Epithelial cell of proximal tubule (primary cell): ENCODE measurements around the gene QTRT2. TPM values are rescaled to one million over a fixed set of nuclear protein-coding genes. Genes with fewer than 3 reads are reported as not detected.

Source experiments
- DNase-seq: peaks from one replicate; pipeline ENCODE4 v3.0.0-alpha.2; 2011; ENCODE audit warnings: low read depth
- H3K4me3 ChIP-seq: 2 replicates; pipeline ENCODE4 v1.5.1; 2011; ENCODE audit warnings: low read depth, mild to moderate bottlenecking, low read length
- total RNA-seq: library from RNA; depleted of rRNA; stranded (reverse); fragments of >200 nt; gene quantifications from 2 replicates; pipeline ENCODE4 v1.2.3, GENCODE V29; 2015
- TF ChIP-seq, protein P1 (sequence below): conservative IDR thresholded peaks from 2 replicates; pipeline ENCODE4 v1.5.1; 2012; ENCODE audit warnings: low read depth, mild to moderate bottlenecking, low read length

The QTRT2 gene
- 22.6 and 24.2 TPM in 2 replicates for total RNA-seq

- peak within 1 kb of the TSS; percentile 71 for H3K4me3 ChIP-seq
- TF ChIP-seq, protein P1, sequence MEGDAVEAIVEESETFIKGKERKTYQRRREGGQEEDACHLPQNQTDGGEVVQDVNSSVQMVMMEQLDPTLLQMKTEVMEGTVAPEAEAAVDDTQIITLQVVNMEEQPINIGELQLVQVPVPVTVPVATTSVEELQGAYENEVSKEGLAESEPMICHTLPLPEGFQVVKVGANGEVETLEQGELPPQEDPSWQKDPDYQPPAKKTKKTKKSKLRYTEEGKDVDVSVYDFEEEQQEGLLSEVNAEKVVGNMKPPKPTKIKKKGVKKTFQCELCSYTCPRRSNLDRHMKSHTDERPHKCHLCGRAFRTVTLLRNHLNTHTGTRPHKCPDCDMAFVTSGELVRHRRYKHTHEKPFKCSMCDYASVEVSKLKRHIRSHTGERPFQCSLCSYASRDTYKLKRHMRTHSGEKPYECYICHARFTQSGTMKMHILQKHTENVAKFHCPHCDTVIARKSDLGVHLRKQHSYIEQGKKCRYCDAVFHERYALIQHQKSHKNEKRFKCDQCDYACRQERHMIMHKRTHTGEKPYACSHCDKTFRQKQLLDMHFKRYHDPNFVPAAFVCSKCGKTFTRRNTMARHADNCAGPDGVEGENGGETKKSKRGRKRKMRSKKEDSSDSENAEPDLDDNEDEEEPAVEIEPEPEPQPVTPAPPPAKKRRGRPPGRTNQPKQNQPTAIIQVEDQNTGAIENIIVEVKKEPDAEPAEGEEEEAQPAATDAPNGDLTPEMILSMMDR = no peak
- peak; percentile 90 for DNase-seq
Observed at GRCh38 chr3:114056130-114057010, at the start of gene QTRT2, which contains the start of gene CCDC191. Gene QTRT2 (plus strand): TSS chr3:114056737. CDS start chr3:114065258, 8,521 bp downstream. Gene CCDC191 (minus strand): TSS chr3:114056526. CDS start chr3:114056466, 60 bp downstream.

GRCh38 chr3:114011059-114011797 is 45.3 kb upstream of the QTRT2 start:
- TF ChIP-seq, protein P1 = no peak
- no peak for DNase-seq
- H3K4me3 ChIP-seq = no peak overlapping the region

- TF ChIP-seq, protein P1 = no peak
- no peak for DNase-seq
- H3K4me3 ChIP-seq = no peak overlapping the region
Observed at GRCh38 chr3:114014211-114014610, 42.3 kb upstream of the QTRT2 start.

GRCh38 chr3:114019486-114019885 is 37.1 kb upstream of the QTRT2 start:
- TF ChIP-seq, protein P1 = no peak
- no peak for DNase-seq
- no peak overlapping the region for H3K4me3 ChIP-seq

- no peak overlapping the region for H3K4me3 ChIP-seq
- TF ChIP-seq, protein P1 = no peak
- DNase-seq = no peak
Observed at GRCh38 chr3:114020907-114021306, 35.6 kb upstream of the QTRT2 start.

- TF ChIP-seq, protein P1 = no peak
- H3K4me3 ChIP-seq = no peak overlapping the region
- no peak for DNase-seq
Observed at GRCh38 chr3:114022145-114022802, 34.3 kb upstream of the QTRT2 start.
